ENCODE data around the gene CTBP2. TPM values are rescaled to one million over a fixed set of nuclear protein-coding genes. Genes with fewer than 3 reads are reported as not detected.

CTBP2 gene
- total RNA-seq, 1 experiment from 2014 or later, result 125 TPM

DNA sequence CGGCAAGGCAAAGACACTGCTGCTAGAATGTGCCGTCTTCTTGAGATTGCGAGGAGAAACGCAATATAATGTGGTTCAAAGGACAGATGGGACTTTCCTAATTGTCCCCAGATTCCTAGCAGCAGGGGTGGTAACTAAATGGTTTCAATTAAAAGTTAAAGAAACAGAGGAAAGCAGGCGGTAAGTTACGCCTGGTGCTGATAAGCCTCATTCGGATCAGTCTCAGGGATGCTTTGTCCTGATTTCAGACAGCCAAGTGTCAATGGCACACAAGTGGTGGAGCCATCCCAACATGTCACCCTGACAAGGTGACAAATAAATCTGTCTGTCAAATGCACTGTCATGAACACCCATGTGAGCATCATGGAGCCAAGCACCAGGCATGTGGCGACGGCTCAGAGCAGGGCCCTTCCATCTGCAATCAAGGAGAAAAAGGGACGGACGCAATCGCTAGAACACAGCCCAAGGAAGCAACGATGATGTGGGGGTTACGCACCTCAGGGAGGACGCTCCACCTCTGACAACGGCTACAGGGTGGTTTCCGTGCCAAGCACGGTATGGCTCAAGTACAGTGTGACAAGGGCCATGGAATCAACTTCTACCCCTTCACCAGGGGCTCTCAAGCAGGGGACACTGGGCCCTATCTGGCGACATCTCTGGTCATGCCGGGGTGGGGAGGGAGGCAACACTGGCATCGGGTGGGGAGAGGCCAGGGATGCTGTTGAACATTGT, 66.2 kb downstream of the CTBP2 start:
- ChIA-PET CTCF (no interaction called here), POLR2A (no interaction called here)
- ATAC-seq (no peak), DNase-seq (ENCODE audit: low read depth, low spot score) (no peak)
- TF ChIP-seq SIN3A (IDR thresholded peaks at IDR 0.05; ENCODE audit: borderline replicate concordance, insufficient read depth, low read depth, low read length), result no peak
- TF ChIP-seq TCF7L2 (IDR thresholded peaks at IDR 0.05; ENCODE audit: low read depth, low read length), result no peak
- TF ChIP-seq, protein P1, sequence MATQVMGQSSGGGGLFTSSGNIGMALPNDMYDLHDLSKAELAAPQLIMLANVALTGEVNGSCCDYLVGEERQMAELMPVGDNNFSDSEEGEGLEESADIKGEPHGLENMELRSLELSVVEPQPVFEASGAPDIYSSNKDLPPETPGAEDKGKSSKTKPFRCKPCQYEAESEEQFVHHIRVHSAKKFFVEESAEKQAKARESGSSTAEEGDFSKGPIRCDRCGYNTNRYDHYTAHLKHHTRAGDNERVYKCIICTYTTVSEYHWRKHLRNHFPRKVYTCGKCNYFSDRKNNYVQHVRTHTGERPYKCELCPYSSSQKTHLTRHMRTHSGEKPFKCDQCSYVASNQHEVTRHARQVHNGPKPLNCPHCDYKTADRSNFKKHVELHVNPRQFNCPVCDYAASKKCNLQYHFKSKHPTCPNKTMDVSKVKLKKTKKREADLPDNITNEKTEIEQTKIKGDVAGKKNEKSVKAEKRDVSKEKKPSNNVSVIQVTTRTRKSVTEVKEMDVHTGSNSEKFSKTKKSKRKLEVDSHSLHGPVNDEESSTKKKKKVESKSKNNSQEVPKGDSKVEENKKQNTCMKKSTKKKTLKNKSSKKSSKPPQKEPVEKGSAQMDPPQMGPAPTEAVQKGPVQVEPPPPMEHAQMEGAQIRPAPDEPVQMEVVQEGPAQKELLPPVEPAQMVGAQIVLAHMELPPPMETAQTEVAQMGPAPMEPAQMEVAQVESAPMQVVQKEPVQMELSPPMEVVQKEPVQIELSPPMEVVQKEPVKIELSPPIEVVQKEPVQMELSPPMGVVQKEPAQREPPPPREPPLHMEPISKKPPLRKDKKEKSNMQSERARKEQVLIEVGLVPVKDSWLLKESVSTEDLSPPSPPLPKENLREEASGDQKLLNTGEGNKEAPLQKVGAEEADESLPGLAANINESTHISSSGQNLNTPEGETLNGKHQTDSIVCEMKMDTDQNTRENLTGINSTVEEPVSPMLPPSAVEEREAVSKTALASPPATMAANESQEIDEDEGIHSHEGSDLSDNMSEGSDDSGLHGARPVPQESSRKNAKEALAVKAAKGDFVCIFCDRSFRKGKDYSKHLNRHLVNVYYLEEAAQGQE (IDR thresholded peaks at IDR 0.05; ENCODE audit: insufficient read depth in 1 of 2, low read depth in 2 of 2, low read length in 1 of 2), result no peak
- TF ChIP-seq CTCF (IDR thresholded peaks at IDR 0.05), result no peak
- no peak for TF ChIP-seq POLR2AphosphoS5 (IDR thresholded peaks at IDR 0.05; ENCODE audit: low read depth, low read length)
- Histone ChIP-seq H3K27me3 (ENCODE audit: control insufficient read depth, insufficient read depth, low read length) (no peaks in the 10 kb centered on the region), H3K4me3 (ENCODE audit: low read depth in 2 of 2, low read length in 2 of 2) (no peak overlapping the region), H3K36me3 (ENCODE audit: control insufficient read depth, insufficient read depth, low read length) (no peaks in the 10 kb centered on the region), H3K27ac (ENCODE audit: low read length) (no peak overlapping the region), H3K4me1 (ENCODE audit: control insufficient read depth, insufficient read depth, low read length) (peaks cover 5% of the 10 kb centered on the region), H3K9me3 (ENCODE audit: control insufficient read depth, insufficient read depth, low read depth, low read length) (no peaks in the 10 kb centered on the region)
- intact Hi-C loops (cut with micrococcal nuclease; ENCODE audit: unreplicated experiment), result no loop called here
- BruUV-seq (replicated peaks), result no TSS peak
- in situ Hi-C loops (cut with HindIII; ENCODE audit: low pct_unique_long_range_greater_than_20kb, low sequenced_read_pairs), result no loop called here

GRCh38 chr10:125093199-125093973, 67.0 kb downstream of the CTBP2 start:
- no peak overlapping the region for H3K27ac ChIP-seq (ENCODE audit: low read length)
- intact Hi-C loops (cut with micrococcal nuclease; ENCODE audit: unreplicated experiment), result no loop called here

More at GRCh38 chr10:125093199-125093973, 67.0 kb downstream of the CTBP2 start:
- no peak for DNase-seq (ENCODE audit: low read depth, low spot score)
- Histone ChIP-seq H3K4me1 (ENCODE audit: control insufficient read depth, insufficient read depth, low read length) (peaks cover 5% of the 10 kb centered on the region), H3K9me3 (ENCODE audit: control insufficient read depth, insufficient read depth, low read depth, low read length) (no peaks in the 10 kb centered on the region), H3K4me3 (ENCODE audit: low read depth in 2 of 2, low read length in 2 of 2) (no peak overlapping the region), H3K36me3 (ENCODE audit: control insufficient read depth, insufficient read depth, low read length) (no peaks in the 10 kb centered on the region), H3K27me3 (ENCODE audit: control insufficient read depth, insufficient read depth, low read length) (no peaks in the 10 kb centered on the region)
- no peak for TF ChIP-seq TCF7L2 (IDR thresholded peaks at IDR 0.05; ENCODE audit: low read depth, low read length)
- no peak for TF ChIP-seq SIN3A (IDR thresholded peaks at IDR 0.05; ENCODE audit: borderline replicate concordance, insufficient read depth, low read depth, low read length)
- TF ChIP-seq, protein P1 (IDR thresholded peaks at IDR 0.05; ENCODE audit: insufficient read depth in 1 of 2, low read depth in 2 of 2, low read length in 1 of 2), result no peak
- TF ChIP-seq POLR2AphosphoS5 (IDR thresholded peaks at IDR 0.05; ENCODE audit: low read depth, low read length), result no peak
- no peak for TF ChIP-seq CTCF (IDR thresholded peaks at IDR 0.05)
- POLR2A ChIA-PET, result no interaction called here
- ATAC-seq, result no peak
- BruUV-seq (replicated peaks), result no TSS peak
- in situ Hi-C loops (cut with HindIII; ENCODE audit: low pct_unique_long_range_greater_than_20kb, low sequenced_read_pairs), result no loop called here
- CTCF ChIA-PET, result no interaction called here

All from Panc1 (cell line).